ENCODE data around the gene LSM3.

The LSM3 gene

GRCh38 chr3:14156201-14156600, 22.4 kb upstream of the LSM3 start:
- no peak overlapping the region for H3K27ac ChIP-seq (ENCODE audit: low read depth in 2 of 2, low read length in 2 of 2)
- no peaks in the 10 kb centered on the region for H3K27me3 ChIP-seq (ENCODE audit: control insufficient read depth in 2 of 2, insufficient read depth in 2 of 2, low read length in 2 of 2)
- no peaks in the 10 kb centered on the region for H3K9me3 ChIP-seq (ENCODE audit: control insufficient read depth in 2 of 2, low read length in 2 of 2)
- H3K9ac ChIP-seq (ENCODE audit: low read depth in 1 of 2, low read length in 2 of 2): no peak overlapping the region
- H3K36me3 ChIP-seq (ENCODE audit: control insufficient read depth in 2 of 2, insufficient read depth in 2 of 2, low read length in 2 of 2): peaks cover 66 to 72% of the 10 kb centered on the region in 2 donors
- no peak overlapping the region for H3K4me3 ChIP-seq (ENCODE audit: low read length in 2 of 2)
- H3K4me1 ChIP-seq (ENCODE audit: control insufficient read depth in 2 of 2, insufficient read depth in 2 of 2, low read length in 2 of 2): no peaks in the 10 kb centered on the region

DNA sequence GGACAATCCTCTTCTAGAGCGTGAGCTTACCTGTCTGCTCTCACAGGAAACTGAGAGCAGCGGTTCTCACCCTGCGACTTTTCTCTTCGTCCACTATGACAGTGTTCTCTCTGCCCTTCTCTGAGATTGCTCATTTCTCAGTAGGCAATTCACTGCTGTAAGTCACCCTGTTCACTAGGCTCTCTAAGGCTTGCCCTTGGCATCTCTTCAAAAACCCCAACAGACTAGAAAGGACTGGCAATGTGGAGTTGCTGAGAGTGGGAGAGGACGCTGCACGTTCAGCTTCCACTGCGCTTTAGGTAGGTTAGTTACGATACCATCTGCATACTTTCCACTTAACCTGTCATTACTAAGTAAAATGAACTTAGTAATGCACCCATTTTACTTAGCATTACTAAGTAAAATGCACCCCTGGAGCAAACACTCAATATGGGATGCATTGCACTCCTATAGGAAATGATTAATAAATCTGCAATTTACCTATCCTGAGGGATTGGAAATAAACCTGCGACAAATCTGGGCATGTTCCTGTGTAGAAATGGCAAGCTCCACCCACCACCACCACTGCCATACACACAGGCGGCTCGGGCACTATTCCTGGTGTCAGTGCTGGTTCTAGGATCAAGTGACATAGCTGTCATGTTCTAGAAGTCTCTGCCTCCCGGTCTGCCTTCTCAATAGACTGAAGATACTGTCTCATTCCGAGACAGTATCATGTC, 21.6 kb upstream of the LSM3 start:
- Histone ChIP-seq H3K4me3 (ENCODE audit: low read length in 2 of 2) (no peak overlapping the region), H3K27ac (ENCODE audit: low read depth in 2 of 2, low read length in 2 of 2) (no peak overlapping the region), H3K9ac (ENCODE audit: low read depth in 1 of 2, low read length in 2 of 2) (no peak overlapping the region), H3K36me3 (ENCODE audit: control insufficient read depth in 2 of 2, insufficient read depth in 2 of 2, low read length in 2 of 2) (peaks cover 64 to 76% of the 10 kb centered on the region in 2 donors), H3K27me3 (ENCODE audit: control insufficient read depth in 2 of 2, insufficient read depth in 2 of 2, low read length in 2 of 2) (no peaks in the 10 kb centered on the region), H3K4me1 (ENCODE audit: control insufficient read depth in 2 of 2, insufficient read depth in 2 of 2, low read length in 2 of 2) (no peaks in the 10 kb centered on the region), H3K9me3 (ENCODE audit: control insufficient read depth in 2 of 2, low read length in 2 of 2) (peaks cover 0 to 3% of the 10 kb centered on the region in 2 donors)

GRCh38 chr3:14157951-14158350, 20.7 kb upstream of the LSM3 start:
- Histone ChIP-seq H3K36me3 (ENCODE audit: control insufficient read depth in 2 of 2, insufficient read depth in 2 of 2, low read length in 2 of 2) (peaks cover 68 to 76% of the 10 kb centered on the region in 2 donors), H3K4me1 (ENCODE audit: control insufficient read depth in 2 of 2, insufficient read depth in 2 of 2, low read length in 2 of 2) (no peaks in the 10 kb centered on the region), H3K9me3 (ENCODE audit: control insufficient read depth in 2 of 2, low read length in 2 of 2) (peaks cover 3% of the 10 kb centered on the region in 2 donors), H3K27ac (ENCODE audit: low read depth in 2 of 2, low read length in 2 of 2) (no peak overlapping the region), H3K9ac (ENCODE audit: low read depth in 1 of 2, low read length in 2 of 2) (no peak overlapping the region), H3K4me3 (ENCODE audit: low read length in 2 of 2) (no peak overlapping the region), H3K27me3 (ENCODE audit: control insufficient read depth in 2 of 2, insufficient read depth in 2 of 2, low read length in 2 of 2) (no peaks in the 10 kb centered on the region)

DNA sequence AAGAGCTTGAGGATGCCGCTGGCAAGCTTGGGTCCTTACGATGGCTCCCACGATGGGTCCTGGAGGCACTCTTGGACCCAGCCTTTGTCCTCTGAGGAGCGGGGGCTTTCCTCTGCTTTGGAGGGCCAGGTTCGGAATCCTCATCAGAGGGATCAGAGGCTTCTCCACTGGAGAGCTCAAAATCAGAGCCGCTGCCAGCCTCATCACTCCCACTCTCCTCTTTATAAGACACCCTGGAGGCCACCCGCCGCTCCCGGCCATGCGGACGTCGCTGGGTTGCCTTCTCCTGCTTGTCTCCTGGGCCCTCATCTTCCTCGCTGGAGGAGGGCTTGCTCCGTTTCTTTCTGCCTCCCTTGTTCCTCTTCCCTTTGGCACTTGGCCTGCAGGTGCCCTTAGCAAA, 20.2 kb upstream of the LSM3 start:
- Histone ChIP-seq H3K4me3 (ENCODE audit: low read length in 2 of 2) (no peak overlapping the region), H3K9ac (ENCODE audit: low read depth in 1 of 2, low read length in 2 of 2) (no peak overlapping the region), H3K36me3 (ENCODE audit: control insufficient read depth in 2 of 2, insufficient read depth in 2 of 2, low read length in 2 of 2) (peaks cover 72 to 77% of the 10 kb centered on the region in 2 donors), H3K4me1 (ENCODE audit: control insufficient read depth in 2 of 2, insufficient read depth in 2 of 2, low read length in 2 of 2) (no peaks in the 10 kb centered on the region), H3K9me3 (ENCODE audit: control insufficient read depth in 2 of 2, low read length in 2 of 2) (peaks cover 3% of the 10 kb centered on the region in 2 donors), H3K27me3 (ENCODE audit: control insufficient read depth in 2 of 2, insufficient read depth in 2 of 2, low read length in 2 of 2) (no peaks in the 10 kb centered on the region), H3K27ac (ENCODE audit: low read depth in 2 of 2, low read length in 2 of 2) (no peak overlapping the region)

DNA sequence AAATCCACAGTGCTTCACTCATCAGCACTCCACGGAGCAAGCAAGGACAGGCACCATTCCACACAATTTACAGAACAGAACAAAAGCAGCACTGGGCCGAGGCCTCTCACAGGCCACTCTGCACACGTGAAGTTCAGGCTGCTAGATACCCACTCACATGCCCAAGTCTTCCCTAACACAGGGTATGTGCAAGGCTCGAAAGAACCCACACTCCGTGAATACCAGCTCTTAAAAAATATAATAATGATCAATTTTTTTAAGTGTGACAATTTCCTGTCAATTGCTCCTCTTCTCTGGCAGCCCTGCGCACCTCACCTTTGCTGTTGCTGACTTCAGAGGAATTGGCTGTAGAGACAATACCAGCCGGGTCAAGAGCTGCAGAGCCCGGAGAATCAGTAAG, 19.2 kb upstream of the LSM3 start:
- H3K4me1 ChIP-seq (ENCODE audit: control insufficient read depth in 2 of 2, insufficient read depth in 2 of 2, low read length in 2 of 2): no peaks in the 10 kb centered on the region

DNA sequence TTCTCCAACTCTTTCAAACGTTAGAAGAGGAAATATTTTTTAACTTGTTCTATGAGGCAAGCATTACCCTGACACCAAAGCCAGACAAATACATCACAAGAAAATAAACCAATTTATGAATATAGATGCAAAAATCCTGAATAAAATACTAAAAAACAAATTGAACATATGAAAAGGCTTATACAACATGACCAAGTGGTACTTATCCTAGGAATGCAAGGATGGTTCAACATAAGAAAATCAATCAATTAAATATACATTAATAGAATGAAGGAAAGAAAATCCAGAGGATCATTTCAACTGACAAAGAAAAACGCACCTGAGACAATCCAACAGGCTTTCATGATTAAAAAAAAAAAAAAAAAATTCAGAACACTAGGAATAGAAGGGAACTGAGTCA, 17.3 kb upstream of the LSM3 start:
- no peak overlapping the region for H3K9ac ChIP-seq (ENCODE audit: low read depth in 1 of 2, low read length in 2 of 2)
- no peaks in the 10 kb centered on the region for H3K27me3 ChIP-seq (ENCODE audit: control insufficient read depth in 2 of 2, insufficient read depth in 2 of 2, low read length in 2 of 2)
- no peak overlapping the region for H3K4me3 ChIP-seq (ENCODE audit: low read length in 2 of 2)
- H3K27ac ChIP-seq (ENCODE audit: low read depth in 2 of 2, low read length in 2 of 2): no peak overlapping the region
- H3K36me3 ChIP-seq (ENCODE audit: control insufficient read depth in 2 of 2, insufficient read depth in 2 of 2, low read length in 2 of 2): peaks cover 90 to 93% of the 10 kb centered on the region in 2 donors
- H3K9me3 ChIP-seq (ENCODE audit: control insufficient read depth in 2 of 2, low read length in 2 of 2): peaks cover 3% of the 10 kb centered on the region in 2 donors
- no peaks in the 10 kb centered on the region for H3K4me1 ChIP-seq (ENCODE audit: control insufficient read depth in 2 of 2, insufficient read depth in 2 of 2, low read length in 2 of 2)

More for the DNA sequence above, 19.2 kb upstream of the LSM3 start:
- H3K9me3 ChIP-seq (ENCODE audit: control insufficient read depth in 2 of 2, low read length in 2 of 2): peaks cover 3% of the 10 kb centered on the region in 2 donors
- H3K36me3 ChIP-seq (ENCODE audit: control insufficient read depth in 2 of 2, insufficient read depth in 2 of 2, low read length in 2 of 2): peaks cover 76 to 78% of the 10 kb centered on the region in 2 donors
- H3K9ac ChIP-seq (ENCODE audit: low read depth in 1 of 2, low read length in 2 of 2): no peak overlapping the region
- H3K27me3 ChIP-seq (ENCODE audit: control insufficient read depth in 2 of 2, insufficient read depth in 2 of 2, low read length in 2 of 2): no peaks in the 10 kb centered on the region
- no peak overlapping the region for H3K4me3 ChIP-seq (ENCODE audit: low read length in 2 of 2)
- no peak overlapping the region for H3K27ac ChIP-seq (ENCODE audit: low read depth in 2 of 2, low read length in 2 of 2)

DNA sequence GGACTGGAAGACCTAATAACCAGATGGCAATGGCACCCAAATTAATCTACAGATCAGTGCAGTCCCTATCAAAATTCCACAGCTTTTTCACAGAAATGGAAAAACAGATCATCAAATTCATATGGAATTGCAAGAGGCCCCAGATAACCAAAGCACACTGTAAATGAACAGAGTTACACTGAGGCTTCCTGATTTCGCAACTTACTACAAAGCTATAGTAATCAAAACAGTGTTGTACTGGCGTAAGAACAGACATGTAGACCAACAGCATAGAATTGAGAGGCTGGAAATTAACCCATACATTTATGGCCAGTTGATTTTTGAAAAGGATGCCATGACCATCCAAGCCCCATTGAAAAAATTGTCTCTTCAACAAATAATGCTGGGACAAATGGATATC, 16.4 kb upstream of the LSM3 start:
- no peak overlapping the region for H3K9ac ChIP-seq (ENCODE audit: low read depth in 1 of 2, low read length in 2 of 2)
- no peak overlapping the region for H3K27ac ChIP-seq (ENCODE audit: low read depth in 2 of 2, low read length in 2 of 2)
- H3K27me3 ChIP-seq (ENCODE audit: control insufficient read depth in 2 of 2, insufficient read depth in 2 of 2, low read length in 2 of 2): no peaks in the 10 kb centered on the region
- peaks cover 92 to 93% of the 10 kb centered on the region in 2 donors for H3K36me3 ChIP-seq (ENCODE audit: control insufficient read depth in 2 of 2, insufficient read depth in 2 of 2, low read length in 2 of 2)
- H3K9me3 ChIP-seq (ENCODE audit: control insufficient read depth in 2 of 2, low read length in 2 of 2): peaks cover 3% of the 10 kb centered on the region in 2 donors
- no peaks in the 10 kb centered on the region for H3K4me1 ChIP-seq (ENCODE audit: control insufficient read depth in 2 of 2, insufficient read depth in 2 of 2, low read length in 2 of 2)
- H3K4me3 ChIP-seq (ENCODE audit: low read length in 2 of 2): no peak overlapping the region

- Histone ChIP-seq H3K4me3 (ENCODE audit: low read length in 2 of 2) (no peak overlapping the region), H3K36me3 (ENCODE audit: control insufficient read depth in 2 of 2, insufficient read depth in 2 of 2, low read length in 2 of 2) (peaks cover 93 to 95% of the 10 kb centered on the region in 2 donors), H3K27ac (ENCODE audit: low read depth in 2 of 2, low read length in 2 of 2) (no peak overlapping the region), H3K9ac (ENCODE audit: low read depth in 1 of 2, low read length in 2 of 2) (no peak overlapping the region), H3K4me1 (ENCODE audit: control insufficient read depth in 2 of 2, insufficient read depth in 2 of 2, low read length in 2 of 2) (no peaks in the 10 kb centered on the region), H3K27me3 (ENCODE audit: control insufficient read depth in 2 of 2, insufficient read depth in 2 of 2, low read length in 2 of 2) (no peaks in the 10 kb centered on the region), H3K9me3 (ENCODE audit: control insufficient read depth in 2 of 2, low read length in 2 of 2) (peaks cover 0 to 3% of the 10 kb centered on the region in 2 donors)
Measured at GRCh38 chr3:14166877-14167603, 11.6 kb upstream of the LSM3 start.

DNA sequence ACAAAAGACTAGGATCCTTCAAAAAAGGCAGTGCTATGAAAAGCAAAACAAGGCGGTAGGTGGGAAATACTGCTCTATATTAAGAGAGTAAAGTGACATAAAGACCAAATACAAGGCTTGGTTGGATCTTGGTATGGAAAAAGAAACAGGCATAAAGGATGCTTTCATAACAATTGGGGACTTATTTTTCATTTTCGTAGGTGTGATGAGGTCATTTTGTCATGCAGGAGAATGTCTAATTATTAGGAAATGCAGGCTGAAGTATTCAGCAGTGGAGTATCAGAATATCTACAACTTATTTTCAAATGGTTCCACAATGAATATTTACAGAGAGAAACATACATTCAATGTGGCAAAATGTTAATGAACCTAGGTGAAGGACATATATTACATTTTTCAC, 9.2 kb upstream of the LSM3 start:
- H3K36me3 ChIP-seq (ENCODE audit: control insufficient read depth in 2 of 2, insufficient read depth in 2 of 2, low read length in 2 of 2): peaks cover 76 to 81% of the 10 kb centered on the region in 2 donors
- no peak overlapping the region for H3K4me3 ChIP-seq (ENCODE audit: low read length in 2 of 2)
- no peaks in the 10 kb centered on the region for H3K27me3 ChIP-seq (ENCODE audit: control insufficient read depth in 2 of 2, insufficient read depth in 2 of 2, low read length in 2 of 2)
- H3K4me1 ChIP-seq (ENCODE audit: control insufficient read depth in 2 of 2, insufficient read depth in 2 of 2, low read length in 2 of 2): no peaks in the 10 kb centered on the region
- no peak overlapping the region for H3K27ac ChIP-seq (ENCODE audit: low read depth in 2 of 2, low read length in 2 of 2)
- no peak overlapping the region for H3K9ac ChIP-seq (ENCODE audit: low read depth in 1 of 2, low read length in 2 of 2)
- H3K9me3 ChIP-seq (ENCODE audit: control insufficient read depth in 2 of 2, low read length in 2 of 2): no peaks in the 10 kb centered on the region

DNA sequence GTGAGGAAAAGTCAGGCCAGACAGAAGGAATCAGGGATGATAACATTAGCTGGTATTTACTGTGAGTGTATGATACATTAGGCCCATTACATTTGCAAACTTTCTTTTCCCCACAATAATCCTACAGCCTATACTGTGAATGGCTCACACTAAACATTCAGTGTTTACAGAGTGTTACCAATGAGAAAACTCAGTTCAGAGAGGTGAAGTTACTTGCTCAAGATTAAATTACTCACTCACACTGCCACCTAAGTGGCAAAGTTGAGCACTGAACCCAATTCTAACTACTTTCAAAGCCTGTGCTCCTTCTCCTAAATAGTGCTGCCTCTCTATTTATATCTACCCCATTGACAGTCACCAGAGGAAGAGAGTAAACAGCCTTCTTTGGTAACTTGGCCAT, 8.7 kb upstream of the LSM3 start:
- Histone ChIP-seq H3K27me3 (ENCODE audit: control insufficient read depth in 2 of 2, insufficient read depth in 2 of 2, low read length in 2 of 2) (no peaks in the 10 kb centered on the region), H3K4me3 (ENCODE audit: low read length in 2 of 2) (no peak overlapping the region), H3K27ac (ENCODE audit: low read depth in 2 of 2, low read length in 2 of 2) (no peak overlapping the region), H3K4me1 (ENCODE audit: control insufficient read depth in 2 of 2, insufficient read depth in 2 of 2, low read length in 2 of 2) (no peaks in the 10 kb centered on the region), H3K36me3 (ENCODE audit: control insufficient read depth in 2 of 2, insufficient read depth in 2 of 2, low read length in 2 of 2) (peaks cover 72 to 76% of the 10 kb centered on the region in 2 donors), H3K9me3 (ENCODE audit: control insufficient read depth in 2 of 2, low read length in 2 of 2) (no peaks in the 10 kb centered on the region), H3K9ac (ENCODE audit: low read depth in 1 of 2, low read length in 2 of 2) (no peak overlapping the region)

Data from mucosa of rectum (tissue), 2 donors.